Measurements from ENCODE around the gene PGD.
"Not testable (repeated sequence)": the region's sequence is repeated elsewhere in the genome, so short reads cannot be mapped to it uniquely, and the experiment has no call there.

- TF ChIP-seq CTCF, POLR2A, EP300, POLR2AphosphoS5 (IDR thresholded peaks at IDR 0.05): not testable (repeated sequence)
Measured at GRCh38 chr1:10415967-10416366, 17.1 kb downstream of the PGD start.

Measured in sigmoid colon (tissue), 4 donors.